HG03457 (cell line): ENCODE results near the gene RTP4.

Experiments
- ATAC-seq: cut with Tn5 transposase; IDR thresholded peaks from one replicate; pipeline ENCODE4 v1.9.1; 2021; ENCODE audit warnings: moderate number of reproducible peaks; ENCODE audit not compliant: unreplicated experiment

Gene RTP4, protein sequence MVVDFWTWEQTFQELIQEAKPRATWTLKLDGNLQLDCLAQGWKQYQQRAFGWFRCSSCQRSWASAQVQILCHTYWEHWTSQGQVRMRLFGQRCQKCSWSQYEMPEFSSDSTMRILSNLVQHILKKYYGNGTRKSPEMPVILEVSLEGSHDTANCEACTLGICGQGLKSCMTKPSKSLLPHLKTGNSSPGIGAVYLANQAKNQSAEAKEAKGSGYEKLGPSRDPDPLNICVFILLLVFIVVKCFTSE

DNA sequence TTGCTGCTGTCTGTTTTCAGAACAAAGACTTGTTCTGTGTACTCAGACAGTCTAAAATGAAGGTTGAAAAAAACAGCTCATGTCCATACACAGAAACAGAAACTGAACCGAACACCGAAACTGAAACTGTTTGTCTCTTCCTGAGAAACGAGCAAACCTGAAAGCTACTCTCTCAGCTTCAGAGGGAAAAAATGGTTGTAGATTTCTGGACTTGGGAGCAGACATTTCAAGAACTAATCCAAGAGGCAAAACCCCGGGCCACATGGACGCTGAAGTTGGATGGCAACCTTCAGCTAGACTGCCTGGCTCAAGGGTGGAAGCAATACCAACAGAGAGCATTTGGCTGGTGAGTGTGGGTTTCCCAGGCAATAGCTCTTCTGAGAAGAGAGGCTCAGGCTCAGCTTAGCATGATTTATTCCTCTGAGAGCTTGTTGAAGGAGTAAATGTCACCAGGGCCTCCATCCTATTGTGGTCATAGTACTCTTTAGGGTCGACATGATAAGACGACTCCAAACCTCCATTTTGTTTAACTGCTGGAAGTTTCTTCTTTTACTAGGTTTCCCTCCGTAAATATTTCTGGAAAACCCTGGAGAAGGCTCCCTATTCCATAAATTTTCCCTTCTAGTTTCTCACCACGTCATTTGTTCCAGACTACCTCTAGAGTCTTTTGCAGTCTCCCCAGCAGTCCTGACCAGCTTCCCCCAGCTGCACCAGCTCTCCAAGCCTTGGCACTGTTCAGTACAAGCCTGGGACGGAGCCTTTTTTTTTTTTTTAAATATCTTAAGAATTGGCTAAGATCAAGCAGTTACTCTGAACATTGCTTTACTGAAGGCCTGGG is at the start of gene RTP4:
Gene RTP4 (plus strand): TSS at position 135 of the 838 bp plus-strand sequence. CDS start 57 bp downstream, at position 192.
- peak; percentile 85 for ATAC-seq

DNA sequence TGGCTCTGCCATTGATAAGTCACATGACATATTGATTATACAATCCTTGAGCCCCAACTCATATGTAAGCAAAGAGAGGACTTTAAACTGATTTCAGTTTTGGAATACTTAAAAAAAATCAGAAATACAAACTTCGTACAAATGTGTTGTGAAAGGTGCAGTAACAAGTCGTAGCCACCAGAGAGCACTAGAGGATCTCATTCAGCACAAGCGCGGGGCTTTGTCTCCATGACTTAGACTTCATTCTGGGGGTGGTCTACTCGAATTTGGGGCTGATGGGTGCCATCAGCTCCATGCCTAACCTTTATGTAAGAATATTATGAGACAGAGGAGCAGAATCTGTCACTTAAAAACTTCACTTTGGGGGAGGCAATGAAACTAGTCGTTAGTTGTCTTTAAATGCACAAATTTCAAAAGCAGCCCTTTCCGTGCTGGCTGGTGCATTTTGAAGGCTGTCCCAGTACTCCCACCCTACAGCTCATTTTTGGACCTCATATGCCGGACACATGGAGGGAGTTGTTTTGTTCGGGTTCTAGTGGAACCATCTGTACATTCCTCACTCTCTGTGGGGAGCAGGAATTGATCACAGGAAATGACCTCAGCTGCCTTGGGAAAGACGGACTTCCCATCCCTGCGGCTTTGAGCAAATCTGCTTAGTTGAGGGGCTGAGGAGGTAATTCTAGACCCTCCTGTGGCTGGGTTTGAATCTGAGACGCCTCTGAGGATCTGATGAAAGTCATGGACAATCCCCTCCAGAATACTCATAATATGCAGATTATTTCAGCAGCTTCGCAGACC is 49.2 kb upstream of the RTP4 start:
- no peak for ATAC-seq

DNA sequence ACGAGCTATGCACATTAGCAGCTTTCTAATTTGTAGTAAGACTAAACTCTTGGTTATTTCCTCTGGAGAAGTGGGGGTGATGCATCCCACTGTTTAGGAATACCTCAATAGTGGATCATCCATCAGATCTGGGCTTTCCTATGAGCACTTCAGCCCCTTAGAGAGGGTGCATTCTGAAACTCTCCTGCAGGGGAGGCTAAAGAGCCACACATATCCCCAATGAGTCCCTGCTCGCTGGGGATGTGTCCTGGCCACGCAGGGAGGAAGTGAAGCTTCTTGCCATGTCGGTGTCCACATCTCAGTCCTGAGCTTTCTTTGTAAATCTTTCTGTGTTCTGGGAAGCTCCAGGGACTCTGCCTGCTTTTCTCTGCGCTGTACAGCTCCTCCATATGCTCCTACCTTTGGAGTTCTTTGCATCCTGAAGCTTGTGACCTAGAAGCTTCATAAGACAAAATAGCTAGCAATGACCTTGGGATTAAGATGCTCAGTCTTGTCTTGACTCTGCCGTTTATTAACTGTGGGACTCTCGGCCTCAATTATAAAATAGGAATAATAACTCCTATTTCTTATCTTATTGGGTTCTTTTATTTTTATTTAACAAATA is 48.4 kb upstream of the RTP4 start:
- ATAC-seq = no peak

DNA sequence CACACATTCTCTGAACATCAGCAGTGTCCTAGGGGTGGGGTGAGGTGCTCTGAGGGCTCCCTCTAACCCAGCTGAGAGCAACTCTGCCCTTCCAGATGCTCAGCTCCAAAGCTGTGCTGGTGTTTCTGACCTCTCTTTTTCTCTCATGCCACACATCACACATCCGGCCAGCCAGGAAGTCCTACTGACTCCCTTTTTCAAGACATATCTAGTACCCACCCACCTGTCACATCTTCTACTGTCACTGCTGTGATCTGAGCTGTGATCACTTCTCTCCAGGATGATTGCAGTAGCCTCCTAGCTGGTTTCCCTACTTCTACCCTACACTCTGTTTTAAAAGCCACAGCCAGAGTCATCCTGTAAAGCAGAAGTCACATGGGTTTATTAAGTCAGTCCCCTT is 46.4 kb upstream of the RTP4 start:
- no peak for ATAC-seq

DNA sequence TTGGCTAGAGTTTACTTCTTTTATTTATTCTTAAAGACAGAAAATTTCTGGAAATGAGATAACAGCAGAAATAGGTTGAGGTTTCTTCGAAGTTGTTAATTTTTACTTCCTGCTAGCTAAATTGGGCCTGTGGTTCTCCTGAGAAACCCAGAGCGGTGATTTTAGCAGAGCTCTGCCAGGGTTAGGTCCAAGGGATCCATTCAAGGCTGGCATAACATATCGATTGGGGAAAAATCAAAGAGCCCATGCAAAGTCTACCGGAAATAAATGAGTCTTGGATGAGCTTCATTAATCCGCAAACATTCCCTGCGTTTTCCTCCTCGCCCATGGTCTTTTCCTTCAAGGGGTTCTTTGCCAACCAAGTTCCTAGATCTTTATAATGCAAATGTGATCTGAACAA is 45.9 kb upstream of the RTP4 start:
- no peak for ATAC-seq

DNA sequence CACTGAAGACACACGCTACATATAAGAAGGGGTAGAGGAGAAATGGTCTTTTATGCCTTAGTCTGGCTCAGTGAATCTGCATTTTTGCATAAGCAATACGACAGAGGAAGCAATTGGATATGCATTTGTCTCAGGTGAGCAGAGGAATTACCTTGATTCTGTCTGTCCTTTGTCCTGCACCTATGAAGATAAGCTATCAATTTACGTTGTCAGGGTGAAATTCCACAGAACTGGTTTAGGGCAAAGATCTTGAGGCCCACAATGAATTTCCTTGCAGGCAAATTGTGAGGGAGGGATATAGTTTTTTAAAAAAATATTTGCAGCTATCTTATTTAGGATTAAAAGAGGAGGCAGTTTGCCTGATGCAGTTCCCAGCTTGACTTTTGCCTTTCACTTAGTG is 45.1 kb upstream of the RTP4 start:
- ATAC-seq = no peak

DNA sequence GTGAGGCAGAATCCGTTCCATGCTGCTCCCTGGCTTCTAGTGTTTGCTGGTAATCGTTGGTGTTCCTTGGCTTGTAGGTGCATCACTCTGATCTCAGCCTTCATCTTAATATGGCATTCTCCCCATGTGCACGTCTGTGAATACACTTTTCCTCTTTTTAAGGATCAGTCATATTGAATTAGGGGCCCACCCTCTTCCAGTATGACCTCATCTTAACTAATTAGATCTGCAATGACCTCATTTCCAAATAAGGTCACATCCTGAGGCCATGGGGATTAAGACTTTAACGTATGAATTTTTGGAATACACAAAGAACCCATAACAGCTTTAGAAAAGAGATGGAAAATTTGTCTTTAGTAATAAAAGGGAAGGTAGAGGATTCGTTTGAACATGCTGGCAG is 42.6 kb upstream of the RTP4 start:
- ATAC-seq = no peak

DNA sequence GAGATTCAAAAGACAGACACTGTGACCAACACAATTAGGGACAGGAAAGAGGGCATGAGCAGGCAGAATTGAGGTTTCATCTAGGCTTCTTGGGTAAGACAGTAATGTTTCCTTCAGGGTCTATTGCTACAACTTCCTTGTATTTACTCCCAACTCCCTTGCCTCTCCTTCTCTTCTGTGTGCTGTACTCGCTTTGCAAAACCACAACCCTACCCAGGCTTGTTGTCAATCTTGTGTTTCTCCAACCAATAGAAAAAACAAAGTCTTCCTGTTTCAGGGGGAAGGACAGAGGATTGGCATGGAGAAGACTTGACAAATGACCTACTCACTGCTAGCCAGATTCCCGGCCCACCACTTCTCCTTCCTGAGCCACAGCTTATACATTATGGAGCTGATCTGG is 40.3 kb upstream of the RTP4 start:
- no peak for ATAC-seq

DNA sequence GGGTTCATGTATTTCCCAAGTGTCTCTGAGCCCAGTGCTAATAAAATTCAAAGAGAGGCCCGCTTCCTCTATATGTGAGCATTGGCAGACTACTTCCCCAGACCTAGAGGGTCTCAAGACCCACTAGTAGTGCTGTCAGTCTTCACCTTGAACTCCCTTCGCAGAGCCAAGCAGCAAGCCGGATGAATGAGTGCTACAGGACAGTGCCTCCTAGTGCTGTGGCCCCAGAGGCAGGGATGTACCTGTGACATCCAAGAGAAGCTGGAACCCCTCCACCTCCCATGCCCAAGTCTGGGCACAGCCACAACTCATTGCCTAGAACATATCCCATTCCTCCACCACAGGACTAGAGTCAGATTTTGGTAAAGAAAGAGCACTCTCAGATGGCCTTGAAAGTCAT is 39.5 kb upstream of the RTP4 start:
- no peak for ATAC-seq

DNA sequence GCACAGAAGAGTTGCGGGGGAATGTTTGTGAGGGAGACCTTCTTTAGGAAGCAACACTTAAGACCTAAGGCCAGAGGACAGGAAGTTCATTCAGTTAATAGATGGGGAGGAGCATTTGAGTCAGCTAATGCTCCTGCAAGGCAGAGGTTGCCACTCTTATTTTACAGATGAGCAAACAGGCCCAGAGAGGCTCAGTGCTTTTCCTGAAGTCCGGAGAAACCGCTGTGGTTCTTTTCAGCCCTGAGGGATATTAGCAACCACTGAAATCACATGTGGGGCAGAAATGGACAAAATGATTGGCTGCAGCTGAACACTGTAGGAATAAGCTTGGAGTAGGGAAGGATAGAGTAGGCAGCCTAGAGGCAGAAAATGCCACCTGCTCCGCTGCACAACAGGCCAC is 33.3 kb upstream of the RTP4 start:
- no peak for ATAC-seq

DNA sequence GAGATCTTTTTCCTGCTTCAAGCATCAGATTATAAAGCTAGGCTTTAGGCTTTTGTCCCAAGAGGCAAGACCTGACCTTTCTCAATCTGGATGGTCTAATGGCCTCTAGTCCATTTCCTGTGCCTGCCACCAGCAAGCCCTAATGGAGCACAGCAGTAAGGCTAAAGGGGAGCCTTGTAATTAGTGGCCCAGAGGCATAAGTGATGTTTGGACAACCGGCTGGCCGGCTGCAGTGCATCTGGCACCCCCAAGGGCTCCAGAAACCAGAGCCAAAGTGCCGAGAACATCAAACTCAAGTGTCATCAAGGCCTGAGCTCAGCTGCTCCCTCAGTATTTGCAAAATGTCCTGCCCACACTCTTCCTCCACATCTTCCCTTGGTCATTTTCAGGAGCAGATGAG is 31.9 kb upstream of the RTP4 start:
- ATAC-seq = no peak

DNA sequence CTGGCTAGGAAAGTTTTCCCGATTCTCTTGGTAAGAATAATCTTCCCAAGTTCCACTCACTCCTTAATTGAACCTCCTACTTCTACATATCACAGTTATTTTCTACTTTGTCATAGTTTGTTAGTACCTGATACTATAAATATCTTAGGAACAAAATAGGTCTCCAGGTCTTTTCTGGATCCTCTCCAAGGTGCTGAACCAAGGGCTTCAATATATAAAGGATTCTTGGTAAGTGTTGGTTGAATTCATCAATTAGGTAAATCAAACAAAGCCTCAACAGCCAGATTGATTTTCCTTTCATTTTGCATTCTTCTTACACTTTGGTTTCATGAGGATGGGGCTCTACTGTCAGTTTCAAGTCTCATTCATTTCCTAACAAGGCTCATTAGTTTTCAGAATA is 27.6 kb upstream of the RTP4 start:
- no peak for ATAC-seq

DNA sequence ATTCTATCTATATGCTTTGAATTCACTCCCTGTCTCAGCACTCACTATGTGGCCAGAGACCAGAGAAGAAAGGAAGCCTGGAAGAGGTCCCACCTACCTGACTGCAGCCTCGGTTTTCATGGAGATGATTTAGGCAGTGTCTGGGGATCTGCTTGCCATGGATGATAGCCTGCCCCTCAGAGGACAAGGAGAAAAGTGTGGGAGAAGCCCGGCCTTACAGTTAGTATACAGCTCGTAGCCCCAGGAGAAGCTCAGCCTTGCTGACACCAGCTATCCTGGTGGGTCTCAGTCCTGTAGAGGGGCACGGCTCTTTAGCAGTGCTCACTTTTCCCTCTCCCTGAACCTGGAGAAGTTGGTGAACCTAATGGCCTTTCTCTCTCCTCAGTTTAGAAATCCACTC is 25.9 kb upstream of the RTP4 start:
- ATAC-seq = no peak

DNA sequence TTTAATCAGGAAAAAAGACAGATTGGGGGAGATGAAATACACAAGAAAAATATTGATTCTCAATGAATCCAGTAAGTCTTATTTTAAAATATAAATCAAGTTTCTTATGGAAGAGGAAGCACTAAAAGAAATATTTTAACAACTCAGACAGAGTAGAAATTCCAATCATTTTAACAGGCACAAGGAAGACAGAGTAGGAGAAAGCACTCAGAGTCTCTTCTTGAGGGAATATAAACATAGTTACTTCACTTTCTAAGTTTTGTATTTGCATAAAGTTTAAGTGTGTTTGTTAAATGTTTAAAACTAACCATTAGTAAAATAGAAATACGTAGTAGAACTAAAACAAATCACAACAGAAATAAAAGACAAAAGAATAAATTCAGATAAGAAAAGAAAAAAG is 24.5 kb upstream of the RTP4 start:
- ATAC-seq = no peak

DNA sequence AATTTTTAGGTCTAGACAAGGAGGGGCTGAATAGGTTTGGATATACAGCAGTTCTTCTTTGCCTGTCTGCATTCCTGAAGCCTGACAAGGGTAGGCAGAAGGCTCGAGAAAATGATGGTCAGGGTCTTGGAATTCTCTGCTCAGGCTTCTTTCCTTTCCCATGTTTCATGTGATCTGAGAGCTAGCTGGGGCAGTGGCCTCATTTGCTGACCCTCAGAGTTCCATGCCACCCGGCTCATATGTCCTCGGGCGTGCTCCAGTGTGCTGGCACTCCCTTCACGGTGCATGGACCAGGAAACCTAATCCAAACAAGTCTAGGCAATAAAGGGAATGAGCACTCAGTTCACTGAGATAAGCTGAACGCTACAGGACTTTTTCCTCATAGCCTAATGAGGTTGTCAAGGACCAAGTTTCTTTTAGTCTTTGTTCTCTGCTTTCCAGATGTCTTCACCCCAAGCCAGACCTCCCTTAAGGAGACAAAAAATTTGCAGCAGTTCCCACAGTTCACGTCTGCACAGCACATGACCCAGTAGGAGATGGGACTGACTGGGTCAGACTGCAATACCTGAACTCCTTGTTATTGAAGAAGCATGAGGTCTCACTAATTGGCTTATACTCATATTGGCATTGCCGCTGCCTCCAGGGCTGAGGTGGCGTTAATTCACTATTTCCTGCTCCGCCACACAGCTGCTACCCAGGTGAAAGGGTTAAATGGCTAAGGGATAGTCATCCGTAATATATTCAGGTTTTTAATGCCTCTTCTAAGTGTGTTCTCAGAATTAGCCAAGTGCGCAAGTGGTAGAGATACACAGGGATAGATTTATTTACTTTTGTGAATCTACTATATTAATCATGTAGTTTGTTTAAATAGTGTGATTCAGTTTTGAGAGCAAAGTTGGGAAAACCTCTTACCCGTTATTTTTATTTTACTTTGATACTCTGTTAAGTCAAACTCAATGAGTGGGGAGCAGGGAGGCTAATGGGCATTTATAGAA is 15.3 kb upstream of the RTP4 start:
- ATAC-seq = no peak

DNA sequence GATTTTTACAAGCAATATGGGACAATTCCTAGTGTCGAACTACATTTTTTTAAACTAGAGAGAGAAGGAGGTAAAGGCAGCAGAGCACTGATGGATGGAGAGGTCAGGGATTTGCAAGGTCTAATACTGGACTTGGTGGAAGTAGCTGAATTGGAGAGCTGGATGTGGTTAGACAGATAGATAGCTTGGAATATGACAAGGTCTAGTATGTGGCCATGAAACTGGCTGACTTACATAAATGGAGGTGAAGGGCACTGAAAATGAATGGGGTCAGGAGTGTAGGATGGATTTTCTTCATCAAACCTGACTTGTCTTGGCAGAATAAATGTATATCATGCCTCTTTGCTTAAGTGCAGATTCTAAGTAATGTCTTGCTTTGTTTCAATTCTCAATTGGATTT is 10.1 kb upstream of the RTP4 start:
- ATAC-seq = no peak

DNA sequence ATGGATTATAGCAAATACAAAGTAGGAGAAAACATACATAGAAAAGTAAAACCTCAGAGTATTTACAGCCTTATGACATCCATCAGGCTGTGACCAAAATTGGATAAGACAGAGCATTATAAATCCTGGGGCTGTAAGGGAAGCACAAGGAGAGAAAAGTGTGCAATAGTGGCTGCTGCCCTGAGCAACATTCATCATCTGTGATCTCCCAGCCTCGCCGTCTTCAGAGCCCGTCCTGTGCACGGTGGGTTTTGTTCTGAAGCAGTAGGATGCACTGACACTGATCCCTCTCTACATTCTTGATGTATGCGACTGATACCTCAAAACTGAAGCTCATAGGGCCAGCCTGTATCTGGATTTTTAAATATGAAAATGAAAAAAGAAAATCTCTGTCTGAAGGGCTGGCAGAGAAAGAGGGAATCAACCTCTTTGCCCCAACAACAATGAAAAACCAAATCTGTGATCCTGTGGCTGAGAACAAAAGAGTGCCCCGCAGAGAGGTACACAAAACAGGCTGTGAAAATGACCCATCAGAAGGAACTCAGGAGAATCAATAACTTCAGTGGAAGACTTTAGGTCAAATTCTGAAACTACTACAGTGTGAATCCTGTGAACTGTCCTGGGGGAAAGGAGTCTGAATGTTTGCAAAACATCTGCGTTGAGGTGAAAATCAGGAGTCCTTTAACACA is 8.2 kb upstream of the RTP4 start:
- no peak for ATAC-seq

DNA sequence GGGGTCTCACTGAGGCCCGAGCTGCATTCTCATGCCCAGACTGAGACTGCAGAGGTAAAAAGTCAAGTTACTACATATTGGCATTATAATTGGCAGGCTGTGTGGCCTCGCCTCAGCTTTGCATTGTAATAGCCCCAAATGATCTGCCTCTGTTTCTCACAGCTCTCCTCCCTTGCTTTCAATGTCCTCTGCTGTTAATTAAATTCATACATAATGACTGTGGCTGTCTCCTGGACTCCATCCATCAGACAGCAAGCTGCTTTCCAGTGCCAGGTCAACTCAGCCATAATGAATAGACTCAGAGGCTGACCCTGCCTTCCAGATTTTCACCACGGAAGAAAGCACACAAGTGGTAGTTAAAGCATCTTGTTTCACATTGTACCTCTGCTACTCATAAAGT is 7.6 kb upstream of the RTP4 start:
- ATAC-seq = no peak

DNA sequence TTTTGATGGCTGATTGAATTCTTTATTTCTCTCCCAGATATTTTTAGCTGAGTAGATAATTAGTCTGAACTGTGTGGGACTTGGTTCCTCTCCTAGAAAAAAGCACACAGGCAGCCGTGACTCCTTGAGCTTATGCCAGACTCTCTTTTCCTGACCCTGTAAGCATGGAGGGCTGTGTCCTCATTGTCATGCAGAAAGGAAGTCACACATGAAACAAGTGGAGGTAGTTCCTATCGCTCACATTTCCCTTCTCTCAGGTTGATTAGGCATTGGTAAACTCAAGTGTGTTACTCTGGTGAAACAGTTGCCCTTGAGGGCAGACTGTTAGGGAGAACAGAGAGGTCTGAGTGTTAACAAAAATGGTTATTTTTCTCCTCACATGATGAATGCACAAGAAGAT is 6.3 kb upstream of the RTP4 start:
- no peak for ATAC-seq
